ENCODE data around the gene UBLCP1.
A peak's percentile ranks its signal among the peaks of the same experiment; 100 is the strongest.

UBLCP1 gene

DNA sequence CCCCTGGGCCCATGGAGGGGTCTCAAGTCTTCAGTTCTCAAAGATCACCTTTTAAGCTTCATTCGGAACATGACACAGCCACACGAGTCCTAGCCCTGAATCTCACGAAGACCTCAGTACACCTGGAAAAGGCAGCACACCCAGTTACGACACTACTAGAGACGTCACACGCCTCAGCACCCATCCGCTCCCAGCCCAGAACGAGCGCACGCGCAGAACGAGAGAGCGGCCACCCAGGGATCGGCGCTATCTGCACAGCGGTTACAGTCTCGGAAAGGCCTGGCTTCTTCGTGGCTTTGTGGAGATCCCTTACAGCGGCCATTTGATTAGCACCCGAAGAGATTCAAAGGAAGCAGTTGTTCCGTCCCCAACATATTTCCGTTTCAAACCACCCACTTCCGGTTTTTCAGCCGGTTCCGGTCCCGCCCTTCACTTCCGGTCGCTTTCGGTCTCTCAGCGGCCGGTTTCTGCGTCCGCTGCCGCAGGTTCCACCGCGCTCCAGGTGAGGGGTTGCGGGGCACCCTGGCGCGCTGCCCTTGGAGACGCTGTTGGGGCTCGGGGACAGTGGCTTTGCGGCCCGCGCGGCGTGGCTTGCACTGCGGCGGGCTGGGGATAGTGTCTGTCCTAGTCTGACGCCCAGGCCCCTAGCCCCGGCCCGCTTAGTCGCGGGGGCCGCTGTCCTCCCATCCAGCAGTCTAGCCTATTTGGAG is at the start of gene UBLCP1:
Gene UBLCP1, plus strand, starts transcription at position 432 of the 710 bp plus-strand sequence. CDS start 5,626 bp downstream, outside the sequence.
- CTCF ChIA-PET: no interaction called here
- POLR2A ChIA-PET: interaction anchor here (0.6 to 1.7 kb wide), 3 partner anchors 23 to 79 kb away, joined by 3 to 4 read pairs (median 4); no protein-coding TSS in a partner anchor
- peak; percentile 87 for DNase-seq (ENCODE audit: extremely low spot score)
- TF ChIP-seq FOXM1 (IDR thresholded peaks at IDR 0.05; ENCODE audit: borderline replicate concordance) (peak; percentile 29; the same call in 1 of the 2 replicates), ELF4 (IDR thresholded peaks at IDR 0.05) (peak; percentile 80), ZNF384 (IDR thresholded peaks at IDR 0.05) (no peak), LEF1 (IDR thresholded peaks at IDR 0.05; ENCODE audit: borderline replicate concordance) (no peak), NFRKB (IDR thresholded peaks at IDR 0.05) (no peak), CTBP1 (IDR thresholded peaks at IDR 0.05; ENCODE audit: borderline replicate concordance) (no peak), SUZ12 (IDR thresholded peaks at IDR 0.05) (no peak), PKNOX1 (IDR thresholded peaks at IDR 0.05) (peak; percentile 61), FOXA1 (IDR thresholded peaks at IDR 0.05) (no peak), SP1 (IDR thresholded peaks at IDR 0.05) (no peak), TARDBP (IDR thresholded peaks at IDR 0.05) (no peak), L3MBTL2 (conservative IDR thresholded peaks at IDR 0.05) (peak; percentile 86), FOXK2 (IDR thresholded peaks at IDR 0.05) (no peak), BHLHE40 (IDR thresholded peaks at IDR 0.05; ENCODE audit: borderline replicate concordance) (no peak)

DNA sequence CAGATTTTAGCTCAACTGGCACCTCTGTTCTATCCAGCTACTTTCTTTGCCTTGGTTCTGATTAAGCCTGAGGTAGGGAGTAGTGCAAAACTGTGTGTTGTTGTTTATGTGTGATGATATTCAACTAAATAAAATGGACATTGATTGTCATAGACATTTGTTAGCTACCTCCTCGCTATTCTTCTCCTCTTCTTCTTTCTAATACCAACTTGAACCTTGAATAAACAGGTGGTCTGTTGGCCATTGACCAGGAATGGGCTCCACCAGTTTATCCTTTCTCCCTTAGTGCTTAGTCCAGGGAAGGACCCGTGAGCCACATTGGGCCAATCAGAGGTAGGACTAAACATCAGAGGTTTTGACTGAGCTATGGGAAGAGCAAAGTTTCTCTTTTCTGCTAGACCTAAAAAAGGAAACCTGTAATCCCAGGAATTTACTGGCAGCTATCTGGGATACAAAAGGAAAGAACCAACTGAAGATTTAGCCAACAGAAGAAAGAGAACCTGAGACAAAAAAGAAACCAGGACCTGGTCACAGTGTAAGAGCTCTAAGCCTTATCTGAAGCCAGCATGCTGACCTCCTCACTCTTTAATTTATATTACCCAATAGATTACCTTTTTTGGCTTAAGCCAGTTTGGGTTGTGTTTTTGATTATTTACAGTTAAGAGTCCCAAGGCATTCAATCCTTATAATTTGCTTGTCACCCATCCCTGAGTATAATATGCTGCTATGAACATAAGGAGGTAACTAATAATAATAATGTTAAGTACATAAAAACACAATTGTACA is 48.4 kb upstream of the UBLCP1 start:
- ChIA-PET CTCF (interaction anchor here (2.2 kb wide), 1 partner anchor 58 kb away, joined by 8 read pairs; no protein-coding TSS in a partner anchor), POLR2A (no interaction called here)
- no peak for DNase-seq (ENCODE audit: extremely low spot score)
- TF ChIP-seq LEF1 (IDR thresholded peaks at IDR 0.05; ENCODE audit: borderline replicate concordance) (no peak), SUZ12 (IDR thresholded peaks at IDR 0.05) (no peak), L3MBTL2 (conservative IDR thresholded peaks at IDR 0.05) (no peak), HDGF (IDR thresholded peaks at IDR 0.05; ENCODE audit: borderline replicate concordance) (no peak), PKNOX1 (IDR thresholded peaks at IDR 0.05) (no peak), FOXM1 (IDR thresholded peaks at IDR 0.05; ENCODE audit: borderline replicate concordance) (no peak), CTBP1 (IDR thresholded peaks at IDR 0.05; ENCODE audit: borderline replicate concordance) (no peak), ELF4 (IDR thresholded peaks at IDR 0.05) (no peak), SP1 (IDR thresholded peaks at IDR 0.05) (no peak), FOXK2 (IDR thresholded peaks at IDR 0.05) (no peak), BHLHE40 (IDR thresholded peaks at IDR 0.05; ENCODE audit: borderline replicate concordance) (no peak), NFRKB (IDR thresholded peaks at IDR 0.05) (no peak), TARDBP (IDR thresholded peaks at IDR 0.05) (no peak), FOXA1 (IDR thresholded peaks at IDR 0.05) (no peak), ARNT (IDR thresholded peaks at IDR 0.05) (no peak), ZNF384 (IDR thresholded peaks at IDR 0.05) (no peak)

- ChIA-PET POLR2A (no interaction called here), CTCF (interaction anchor here (2.2 kb wide), 1 partner anchor 59 kb away, joined by 8 read pairs; no protein-coding TSS in a partner anchor)
- DNase-seq (ENCODE audit: extremely low spot score): no peak
- TF ChIP-seq BHLHE40 (IDR thresholded peaks at IDR 0.05; ENCODE audit: borderline replicate concordance) (no peak), PKNOX1 (IDR thresholded peaks at IDR 0.05) (no peak), ARNT (IDR thresholded peaks at IDR 0.05) (no peak), L3MBTL2 (conservative IDR thresholded peaks at IDR 0.05) (no peak)
Observed at GRCh38 chr5:159215886-159216285, 47.2 kb upstream of the UBLCP1 start.

DNA sequence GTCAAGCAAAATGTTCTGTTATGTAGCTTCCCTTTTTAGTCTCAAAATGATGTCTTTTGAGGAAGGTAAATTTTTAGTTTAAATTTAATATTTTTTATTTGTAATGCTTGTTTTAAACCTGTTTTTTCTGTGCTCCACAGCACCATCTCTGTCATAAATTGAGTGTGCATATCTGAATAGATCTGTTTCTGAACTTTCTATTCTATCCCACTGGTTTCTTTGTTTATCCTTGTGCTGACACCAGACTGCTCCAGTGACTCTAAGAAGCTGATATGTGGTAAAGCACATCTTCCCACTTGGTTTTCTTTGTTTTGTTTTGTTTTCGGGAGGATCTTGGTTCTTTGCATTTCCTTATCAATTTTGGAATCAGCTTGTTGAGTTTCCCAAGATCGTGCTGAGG is 46.6 kb upstream of the UBLCP1 start:
- no peak for DNase-seq (ENCODE audit: extremely low spot score)
- CTCF ChIA-PET: interaction anchor here (0.6 to 2.2 kb wide), 3 partner anchors 59 to 1392 kb away, joined by 4 to 8 read pairs (median 4); no protein-coding TSS in a partner anchor
- no peak for TF ChIP-seq BHLHE40 (IDR thresholded peaks at IDR 0.05; ENCODE audit: borderline replicate concordance)
- no peak for TF ChIP-seq NFRKB (IDR thresholded peaks at IDR 0.05)
- no peak for TF ChIP-seq SUZ12 (IDR thresholded peaks at IDR 0.05)
- TF ChIP-seq ZNF384 (IDR thresholded peaks at IDR 0.05): no peak
- no peak for TF ChIP-seq SP1 (IDR thresholded peaks at IDR 0.05)
- no peak for TF ChIP-seq ARNT (IDR thresholded peaks at IDR 0.05)
- TF ChIP-seq LEF1 (IDR thresholded peaks at IDR 0.05; ENCODE audit: borderline replicate concordance): no peak
- no peak for TF ChIP-seq L3MBTL2 (conservative IDR thresholded peaks at IDR 0.05)
- no peak for TF ChIP-seq FOXA1 (IDR thresholded peaks at IDR 0.05)
- no peak for TF ChIP-seq FOXK2 (IDR thresholded peaks at IDR 0.05)
- no peak for TF ChIP-seq TARDBP (IDR thresholded peaks at IDR 0.05)
- no peak for TF ChIP-seq FOXM1 (IDR thresholded peaks at IDR 0.05; ENCODE audit: borderline replicate concordance)
- TF ChIP-seq CTBP1 (IDR thresholded peaks at IDR 0.05; ENCODE audit: borderline replicate concordance): no peak
- POLR2A ChIA-PET: no interaction called here

DNA sequence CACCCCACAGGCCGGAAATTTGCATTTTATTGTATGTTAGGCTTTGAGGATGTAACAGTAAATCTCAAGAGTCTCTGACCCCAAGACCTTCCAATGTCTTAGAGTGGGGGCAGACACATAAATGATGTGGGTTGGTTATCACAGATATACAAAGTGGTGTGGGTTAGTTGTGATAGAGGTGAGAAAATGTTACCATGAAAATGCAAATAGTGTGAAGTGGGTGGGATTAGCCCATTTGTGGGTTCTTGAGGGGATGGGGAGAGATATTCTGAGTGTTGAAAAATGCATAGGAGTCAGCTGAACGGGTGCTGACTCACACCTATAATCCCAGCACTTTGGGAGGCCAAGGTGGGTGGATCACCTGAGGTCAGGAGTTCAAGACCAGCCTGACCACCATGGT is 45.9 kb upstream of the UBLCP1 start:
- ChIA-PET POLR2A (no interaction called here), CTCF (interaction anchor here (0.6 to 0.7 kb wide), 2 partner anchors 223 to 1392 kb away, joined by 4 read pairs; no protein-coding TSS in a partner anchor)
- TF ChIP-seq ELF4 (IDR thresholded peaks at IDR 0.05) (no peak), ZNF384 (IDR thresholded peaks at IDR 0.05) (no peak), NFRKB (IDR thresholded peaks at IDR 0.05) (no peak), BHLHE40 (IDR thresholded peaks at IDR 0.05; ENCODE audit: borderline replicate concordance) (no peak), L3MBTL2 (conservative IDR thresholded peaks at IDR 0.05) (no peak), LEF1 (IDR thresholded peaks at IDR 0.05; ENCODE audit: borderline replicate concordance) (no peak), TARDBP (IDR thresholded peaks at IDR 0.05) (no peak)
- no peak for DNase-seq (ENCODE audit: extremely low spot score)

Measured in HEK293T (cell line).